GM12875 (cell line): ENCODE results near the gene ATP4B.
"Not testable (repeated sequence)": the region's sequence is repeated elsewhere in the genome, so short reads cannot be mapped to it uniquely, and the experiment has no call there.

Experiments
- H3K4me3 ChIP-seq: one replicate; pipeline ENCODE4 v1.5.1; 2011; ENCODE audit warnings: low read depth, low read length, control low read depth
- CTCF ChIP-seq: IDR thresholded peaks from 2 replicates; pipeline ENCODE4 v1.5.1; 2011; ENCODE audit warnings: low read depth, mild to moderate bottlenecking, control low read depth, inconsistent platforms, low read length, moderate library complexity, borderline replicate concordance; ENCODE audit not compliant: insufficient read depth

The ATP4B gene

GRCh38 chr13:113621498-113621897 is 36.5 kb downstream of the ATP4B start:
- peak; percentile 14; the same call in 1 of the 2 replicates for TF ChIP-seq CTCF
- H3K4me3 ChIP-seq: not testable (repeated sequence)

GRCh38 chr13:113621046-113621445 is 37.0 kb downstream of the ATP4B start:
- no peak for TF ChIP-seq CTCF
- no peak overlapping the region for H3K4me3 ChIP-seq

GRCh38 chr13:113620036-113620796 is 37.8 kb downstream of the ATP4B start:
- no peak overlapping the region for H3K4me3 ChIP-seq
- no peak for TF ChIP-seq CTCF

- TF ChIP-seq CTCF: no peak
These were observed 39.5 kb downstream of the ATP4B start for GRCh38 chr13:113618455-113618854.

GRCh38 chr13:113617961-113618360 is 40.0 kb downstream of the ATP4B start:
- TF ChIP-seq CTCF: no peak
- no peak overlapping the region for H3K4me3 ChIP-seq

More at GRCh38 chr13:113618455-113618854, 39.5 kb downstream of the ATP4B start:
- H3K4me3 ChIP-seq: no peak overlapping the region

GRCh38 chr13:113616991-113617749 is 40.8 kb downstream of the ATP4B start:
- no peak for TF ChIP-seq CTCF
- no peak overlapping the region for H3K4me3 ChIP-seq
